ENCODE results near the gene FARS2.

GRCh38 chr6:5308066-5308465 is 46.8 kb downstream of the FARS2 start:
- TF ChIP-seq ZNF16 (tag by site-specific recombination; IDR thresholded peaks at IDR 0.05; ENCODE audit: low read depth): no peak
- no peak for TF ChIP-seq CTCF (tag by site-specific recombination; IDR thresholded peaks at IDR 0.05)
- no peak for TF ChIP-seq REPIN1 (tag by site-specific recombination; IDR thresholded peaks at IDR 0.05; ENCODE audit: low read depth)
- no peak for TF ChIP-seq TCF7L2 (IDR thresholded peaks at IDR 0.05; ENCODE audit: borderline replicate concordance, low read depth, low read length)
- no peak for TF ChIP-seq HOXD13 (CRISPR knock-in tag; IDR thresholded peaks at IDR 0.05; ENCODE audit: borderline replicate concordance)
- no peak for TF ChIP-seq ZNF776 (tag by site-specific recombination; IDR thresholded peaks at IDR 0.05; ENCODE audit: borderline replicate concordance)
- no peak for TF ChIP-seq ZSCAN4 (tag by site-specific recombination; IDR thresholded peaks at IDR 0.05)
- TF ChIP-seq HOXA7 (CRISPR knock-in tag; IDR thresholded peaks at IDR 0.05; ENCODE audit: borderline replicate concordance): no peak
- TF ChIP-seq ZNF433 (tag by site-specific recombination; IDR thresholded peaks at IDR 0.05; ENCODE audit: low read depth): no peak
- TF ChIP-seq ELK4 (IDR thresholded peaks at IDR 0.05; ENCODE audit: borderline replicate concordance, low read depth, low read length): no peak
